Heart left ventricle (tissue), 16 donors: ENCODE data around the gene PLA2G2C. TPM values are rescaled to one million over a fixed set of nuclear protein-coding genes. Genes with fewer than 3 reads are reported as not detected.

Experiments used
- ATAC-seq, 4 donors: fragments of 200-7000 bp; cut with Tn5 transposase; one replicate each; pipeline ENCODE4 v1.9.1; 2020 to 2022; ENCODE audit warnings: moderate library complexity in 4 of 4, mild to moderate bottlenecking in 3 of 4, moderate number of reproducible peaks in 1 of 4
- DNase-seq, 5 donors: peaks; one replicate each; pipeline ENCODE4 v3.0.0-alpha.2; 2020
- H3K27ac ChIP-seq, 12 donors: fragments of 200-600 bp; sonication (generic) in 4 of 12; one replicate each; pipeline versions ENCODE4 v1.5.0 to v1.8.0; 2016 to 2022; ENCODE audit warnings: mild to moderate bottlenecking in 2 of 12
- H3K27me3 ChIP-seq, 9 donors: fragments of 200-600 bp; sonication (generic) in 2 of 9; one replicate each; pipeline versions ENCODE4 v1.5.1 to v1.8.0; 2016 to 2022; ENCODE audit warnings: mild to moderate bottlenecking in 3 of 9
- H3K36me3 ChIP-seq, 9 donors: fragments of 200-600 bp; sonication (generic) in 2 of 9; one replicate each; pipeline versions ENCODE4 v1.5.0 to v1.8.0; 2018 to 2022; ENCODE audit warnings: mild to moderate bottlenecking in 2 of 9
- H3K4me1 ChIP-seq, 12 donors: fragments of 200-600 bp; sonication (generic) in 4 of 12; one replicate each; pipeline versions ENCODE4 v1.5.0 to v1.8.0; 2016 to 2022; ENCODE audit warnings: mild to moderate bottlenecking in 3 of 12
- H3K4me3 ChIP-seq, 12 donors: fragments of 200-600 bp; sonication (generic) in 4 of 12; one replicate each; pipeline versions ENCODE4 v1.5.0 to v1.8.0; 2017 to 2022; ENCODE audit warnings: mild to moderate bottlenecking in 9 of 12, moderate library complexity in 4 of 12
- H3K9me3 ChIP-seq, 12 donors: fragments of 200-600 bp; sonication (generic) in 4 of 12; one replicate each; pipeline versions ENCODE4 v1.5.0 to v1.8.0; 2016 to 2022; ENCODE audit warnings: mild to moderate bottlenecking in 1 of 12
- POLR2A ChIP-seq, 2 donors: fragments of 450-650 bp; IDR thresholded peaks; one replicate each; pipeline ENCODE4 v1.6.1; 2017; ENCODE audit warnings: antibody characterized with exemption in 2 of 2, mild to moderate bottlenecking in 2 of 2, moderate library complexity in 2 of 2
- WGBS, 4 donors: extraction: QIAGEN DNeasy Blood & Tissue Kit in 2 of 4; methylation state at CpG; one replicate each; pipeline versions ENCODE4 v1.1.5 to v1.1.7; 2013 to 2018; 5-methylcytosine and 5-hydroxymethylcytosine counted together
- intact Hi-C, 10 donors: fragments of 100-400 bp; cut with DNase I; formaldehyde crosslinking; loops; one replicate each; pipeline versions ENCODE4 v1.11.1 to v1.14.2; 2022
- polyA plus RNA-seq, 2 donors: library from polyadenylated mRNA; stranded (reverse); fragments of 200-250 nt; gene quantifications; one replicate each; pipeline ENCODE4 v1.2.3, GENCODE V29; 2013
- total RNA-seq, 9 donors: library from RNA; depleted of rRNA in 2 of 9; stranded (reverse); fragments of >200 nt in 2 of 9; fragmentation: NEBNext Ultra II Directional in 3 of 9; extraction: Animal tissue kit (Norgen Biotek cat#: 25700) in 3 of 9; gene quantifications; one replicate each; pipeline versions ENCODE4 v1.1.0 to v1.2.4, GENCODE V29; 2016 to 2023
- TF ChIP-seq, protein P1 (sequence below), 12 donors: fragments of 200-600 bp; sonication (generic) in 4 of 12; IDR thresholded peaks; one replicate each; pipeline versions ENCODE4 v1.5.0 to v1.8.0; 2018 to 2022; ENCODE audit warnings: antibody characterized with exemption in 12 of 12, mild to moderate bottlenecking in 5 of 12
- donor health status: ischemic (EF 13 %, LVEDD 7.1; RV severe dilation, severe dysfunction).
- donor health status: healthy with polysubstance abuse.
- donor health status: DM: no; HTN: yes; CAD: no.
- donor health status: DM: no; HTN: no; CAD: no.
- donor health status: ischemic (EF 25% LVEDD 6.9; RV normal size, moderate dysfunction).
- donor health status: ischemic (EF 25% LVEDD 5.7; RV mildly dilated, moderate dysfunction).
- donor health status: healthy.
- donor health status: DM: yes; HTN: yes; CAD: no.
- donor health status: ischemic (EF 35%, LVEDD 5.7; RV mildly dilated, moderate dysfunction).
- donor health status: nonischemic (EF 11% LVEDD 7.7; RV severe dilation, severe dysfunction).
- donor health status: DM: yes; HTN: yes; CAD: no.
- donor health status: PGD.
- donor health status: ischemic (EF 29% LVEDD 5.4; RV normal size, mild dysfunction).
- donor health status: nonischemic (EF 23%, LVEDD 6.1; RV moderate dilation, normal function).

PLA2G2C gene
- total and polyA plus RNA-seq, 11 donors: 0.16 TPM; not detected in 10

DNA sequence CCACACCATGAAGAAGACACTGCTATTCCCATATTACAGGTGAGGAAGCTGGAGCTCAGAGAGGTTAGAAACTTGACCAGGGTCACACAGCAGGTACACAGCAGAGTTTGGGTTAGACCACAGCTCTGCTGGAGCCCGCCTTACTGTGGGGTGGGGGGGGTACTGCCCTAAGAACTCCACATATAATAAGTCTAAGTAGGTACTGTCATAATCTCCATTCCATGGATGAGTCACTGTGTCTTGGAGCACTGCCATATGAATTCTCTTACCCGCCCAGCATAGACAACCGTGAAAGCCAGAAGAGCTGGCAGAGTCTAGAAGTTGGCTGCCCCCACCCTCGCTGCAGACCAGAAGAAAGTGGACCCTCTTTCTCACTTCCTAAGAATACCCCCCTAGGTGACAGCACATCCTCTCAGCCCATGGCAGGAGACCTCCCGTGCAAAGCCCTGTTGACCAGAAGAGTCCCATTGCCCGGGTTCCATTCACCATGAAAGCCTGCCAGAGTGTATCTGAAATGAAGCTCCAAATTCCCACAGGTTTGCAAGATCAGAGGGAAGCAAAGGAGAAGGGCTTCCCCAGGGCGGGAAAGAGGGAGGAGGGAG lies 61.8 kb downstream of the PLA2G2C start:
- H3K4me3 ChIP-seq: no peak overlapping the region
- no peak overlapping the region for H3K27ac ChIP-seq
- intact Hi-C loops: loop anchor here in 1 of 10 donors (10.0 kb wide), 1 partner anchor 1910 kb away; no protein-coding TSS in a partner anchor
- peaks cover 0 to 2% (median 0%) of the 10 kb centered on the region in 12 donors for H3K9me3 ChIP-seq
- no peaks in the 10 kb centered on the region for H3K36me3 ChIP-seq
- DNase-seq (no peak), ATAC-seq (peak in 3 of 4 donors; percentile 65 to 86 (median 76))
- H3K4me1 ChIP-seq: peaks cover 0 to 14% (median 0%) of the 10 kb centered on the region in 12 donors
- no peak for TF ChIP-seq POLR2A (IDR thresholded peaks at IDR 0.05)
- TF ChIP-seq, protein P1, sequence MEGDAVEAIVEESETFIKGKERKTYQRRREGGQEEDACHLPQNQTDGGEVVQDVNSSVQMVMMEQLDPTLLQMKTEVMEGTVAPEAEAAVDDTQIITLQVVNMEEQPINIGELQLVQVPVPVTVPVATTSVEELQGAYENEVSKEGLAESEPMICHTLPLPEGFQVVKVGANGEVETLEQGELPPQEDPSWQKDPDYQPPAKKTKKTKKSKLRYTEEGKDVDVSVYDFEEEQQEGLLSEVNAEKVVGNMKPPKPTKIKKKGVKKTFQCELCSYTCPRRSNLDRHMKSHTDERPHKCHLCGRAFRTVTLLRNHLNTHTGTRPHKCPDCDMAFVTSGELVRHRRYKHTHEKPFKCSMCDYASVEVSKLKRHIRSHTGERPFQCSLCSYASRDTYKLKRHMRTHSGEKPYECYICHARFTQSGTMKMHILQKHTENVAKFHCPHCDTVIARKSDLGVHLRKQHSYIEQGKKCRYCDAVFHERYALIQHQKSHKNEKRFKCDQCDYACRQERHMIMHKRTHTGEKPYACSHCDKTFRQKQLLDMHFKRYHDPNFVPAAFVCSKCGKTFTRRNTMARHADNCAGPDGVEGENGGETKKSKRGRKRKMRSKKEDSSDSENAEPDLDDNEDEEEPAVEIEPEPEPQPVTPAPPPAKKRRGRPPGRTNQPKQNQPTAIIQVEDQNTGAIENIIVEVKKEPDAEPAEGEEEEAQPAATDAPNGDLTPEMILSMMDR (IDR thresholded peaks at IDR 0.05): no peak
- peaks cover 0 to 6% (median 3%) of the 10 kb centered on the region in 9 donors for H3K27me3 ChIP-seq
- 55 to 76% (median 60%) methylated on average over 6 to 7 of the region's 7 CpGs for WGBS, 4 donors

DNA sequence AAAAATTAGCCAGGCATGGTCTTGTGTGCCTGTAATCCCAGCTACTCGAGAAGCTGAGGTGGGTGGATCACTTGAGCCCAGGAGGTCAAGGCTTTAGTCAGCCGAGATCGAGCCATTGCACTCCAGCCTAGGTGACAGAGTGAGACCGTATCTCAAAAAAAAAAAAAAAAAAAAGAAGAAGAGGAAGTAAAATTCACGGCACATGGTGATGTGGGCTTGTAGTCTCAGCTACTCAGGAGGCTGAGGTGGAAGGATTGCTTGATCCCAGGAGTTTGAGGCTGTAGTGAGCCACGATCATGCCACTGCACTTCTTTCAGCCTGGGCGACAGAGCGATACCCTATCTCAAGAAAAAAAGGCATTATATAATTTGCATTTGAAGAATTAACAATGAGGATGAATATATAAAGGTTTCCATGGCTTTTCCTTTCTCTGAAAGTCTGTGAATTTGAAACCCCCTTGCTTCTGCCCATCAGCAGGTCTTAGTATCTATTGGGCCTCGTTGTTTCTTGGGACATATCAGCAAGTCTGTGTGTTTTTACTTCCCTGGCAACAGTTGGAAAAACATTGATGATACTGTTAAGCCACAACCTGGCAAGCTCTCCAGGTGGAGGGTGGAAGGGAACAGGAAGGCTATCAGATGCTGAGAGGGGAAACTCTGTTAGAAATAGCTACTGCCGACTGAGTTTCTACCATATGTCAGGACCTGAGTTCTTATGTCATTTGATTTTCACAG lies 62.4 kb downstream of the PLA2G2C start:
- peaks cover 0 to 8% (median 4%) of the 10 kb centered on the region in 9 donors for H3K27me3 ChIP-seq
- no peak overlapping the region for H3K4me3 ChIP-seq
- H3K36me3 ChIP-seq: no peaks in the 10 kb centered on the region
- DNase-seq: no peak
- 64 to 71% (median 67%) methylated on average over 10 of the region's 10 CpGs for WGBS, 4 donors
- H3K27ac ChIP-seq: no peak overlapping the region
- peaks cover 0 to 14% (median 0%) of the 10 kb centered on the region in 12 donors for H3K4me1 ChIP-seq
- H3K9me3 ChIP-seq: no peaks in the 10 kb centered on the region
- intact Hi-C loops: loop anchor here in 1 of 10 donors (10.0 kb wide), 1 partner anchor 1909 kb away; no protein-coding TSS in a partner anchor
- no peak for ATAC-seq
- TF ChIP-seq, protein P1 (IDR thresholded peaks at IDR 0.05): no peak
- TF ChIP-seq POLR2A (IDR thresholded peaks at IDR 0.05): no peak

DNA sequence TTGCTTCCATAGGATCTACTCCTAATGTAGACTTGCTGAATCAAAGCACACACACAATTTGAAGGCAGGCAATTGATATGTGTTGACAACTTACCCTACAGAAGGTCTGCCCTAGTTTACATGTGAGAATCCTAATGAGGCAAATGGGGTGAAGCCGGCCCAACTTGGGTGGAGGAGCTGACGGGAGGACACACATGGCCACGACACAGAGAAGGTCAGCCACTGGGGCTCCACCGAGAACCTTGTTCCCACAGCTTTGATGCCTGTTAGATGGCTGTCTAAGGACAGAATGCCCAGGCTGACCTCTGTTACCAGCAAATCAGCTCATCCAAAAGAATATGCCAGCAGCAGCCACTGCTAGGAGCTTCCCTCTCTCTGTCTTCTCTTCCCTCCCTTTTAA lies 65.5 kb downstream of the PLA2G2C start:
- WGBS, 4 donors: 91 to 94% (median 92%) methylated on average over 4 of the region's 4 CpGs
- DNase-seq (no peak), ATAC-seq (no peak)
- peaks cover 0 to 9% (median 0%) of the 10 kb centered on the region in 12 donors for H3K4me1 ChIP-seq
- H3K4me3 ChIP-seq: no peak overlapping the region
- intact Hi-C loops: loop anchor here in 1 of 10 donors (10.0 kb wide), 1 partner anchor 1906 kb away; no protein-coding TSS in a partner anchor
- peaks cover 0 to 10% (median 2%) of the 10 kb centered on the region in 9 donors for H3K27me3 ChIP-seq
- no peaks in the 10 kb centered on the region for H3K36me3 ChIP-seq
- no peak for TF ChIP-seq POLR2A (IDR thresholded peaks at IDR 0.05)
- TF ChIP-seq, protein P1 (IDR thresholded peaks at IDR 0.05): no peak
- H3K9me3 ChIP-seq: no peaks in the 10 kb centered on the region
- no peak overlapping the region for H3K27ac ChIP-seq

DNA sequence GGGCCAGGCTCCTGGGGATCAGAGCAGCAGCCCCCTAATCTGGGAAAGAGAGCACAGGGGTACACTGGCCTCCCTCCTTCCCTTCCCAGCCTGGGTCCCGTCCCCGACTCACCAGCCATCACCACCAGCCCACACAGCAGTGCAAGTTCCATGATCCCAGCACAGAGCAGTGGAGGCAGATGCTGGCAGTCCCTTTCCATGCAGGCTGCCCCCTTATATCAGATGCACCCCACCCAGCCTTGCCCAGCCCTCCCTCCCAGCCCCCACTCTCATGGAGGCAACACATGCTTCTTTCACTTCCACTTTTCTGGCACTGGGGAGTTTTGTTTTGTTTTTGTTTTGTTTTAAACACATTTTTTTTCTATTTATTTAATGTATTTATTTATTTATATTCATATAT lies 67.0 kb downstream of the PLA2G2C start, which contains the start of gene PLA2G2D:
Gene PLA2G2D (minus strand): TSS at position 190 of the 400 bp plus-strand sequence. CDS start 38 bp downstream, at position 152.
- intact Hi-C loops: no loop called here
- no peak within 1 kb of the TSS for H3K4me3 ChIP-seq
- peaks cover 0 to 3% (median 0%) of the 10 kb centered on the region in 12 donors for H3K4me1 ChIP-seq
- TF ChIP-seq, protein P1 (IDR thresholded peaks at IDR 0.05): no peak
- TF ChIP-seq POLR2A (IDR thresholded peaks at IDR 0.05): no peak
- WGBS, 4 donors: 86 to 97% (median 91%) methylated on average over 2 of the region's 2 CpGs
- H3K27me3 ChIP-seq: peaks cover 0 to 16% (median 4%) of the 10 kb centered on the region in 9 donors
- ATAC-seq (no peak), DNase-seq (no peak)
- no peaks in the 10 kb centered on the region for H3K9me3 ChIP-seq
- no peak within 1 kb of the TSS for H3K27ac ChIP-seq
- H3K36me3 ChIP-seq: no peaks in the 10 kb centered on the region
